Muscle of leg (tissue), 11 donors: ENCODE data around the gene KIAA0232. TPM values are rescaled to one million over a fixed set of nuclear protein-coding genes. Genes with fewer than 3 reads are reported as not detected.

Experiments used
- DNase-seq: peaks from one replicate; pipeline ENCODE4 v3.0.0; 2013
- H3K27ac ChIP-seq: one replicate; pipeline ENCODE4 v1.5.1; 2013; ENCODE audit warnings: mild to moderate bottlenecking, low read length, control low read depth
- H3K27me3 ChIP-seq: one replicate; pipeline ENCODE4 v1.6.1; 2013; ENCODE audit warnings: low read length; ENCODE audit not compliant: control insufficient read depth, insufficient read depth
- H3K36me3 ChIP-seq: one replicate; pipeline ENCODE4 v1.6.1; 2013; ENCODE audit warnings: low read length; ENCODE audit not compliant: control insufficient read depth, insufficient read depth
- H3K4me1 ChIP-seq: one replicate; pipeline ENCODE4 v1.6.1; 2013; ENCODE audit warnings: low read length; ENCODE audit not compliant: control insufficient read depth, insufficient read depth
- H3K4me3 ChIP-seq: one replicate; pipeline ENCODE4 v1.5.1; 2013; ENCODE audit warnings: low read length, control low read depth
- H3K9me3 ChIP-seq: replicated peaks from 2 replicates; pipeline ENCODE4 v1.6.1; 2013; ENCODE audit warnings: low read depth, low read length; ENCODE audit not compliant: control insufficient read depth
- WGBS: methylation state at CpG from one replicate; pipeline ENCODE4 v1.1.5; 2013; ENCODE audit warnings: missing lambda C conversion rate; ENCODE audit not compliant: insufficient coverage; 5-methylcytosine and 5-hydroxymethylcytosine counted together
- polyA plus RNA-seq, 8 donors: library from polyadenylated mRNA; unstranded; fragments of 120-200 nt; gene quantifications; one replicate each; pipeline versions ENCODE4 v1.2.1 to v1.2.3, GENCODE V29; 2013; ENCODE audit warnings: inconsistent platforms in 1 of 8, low replicate concordance in 1 of 8; ENCODE audit not compliant: insufficient read length in 8 of 8, insufficient read depth in 1 of 8
- total RNA-seq: library from RNA; stranded (reverse); fragments of 120-200 nt; gene quantifications from one replicate; pipeline ENCODE4 v1.2.4, GENCODE V29; 2013

The KIAA0232 gene
- total and polyA plus RNA-seq, 9 donors = 12.3 to 23.3 (median 20.4) TPM

GRCh38 chr4:6845574-6845973 lies 63.0 kb downstream of the KIAA0232 start:
- Histone ChIP-seq H3K27ac (no peak overlapping the region), H3K4me3 (no peak overlapping the region), H3K36me3 (peaks cover 20% of the 10 kb centered on the region), H3K9me3 (no peaks in the 10 kb centered on the region), H3K4me1 (no peaks in the 10 kb centered on the region), H3K27me3 (no peaks in the 10 kb centered on the region)
- 73% methylated on average over 4 of the region's 6 CpGs for WGBS
- no peak for DNase-seq

GRCh38 chr4:6847178-6847577 lies 64.7 kb downstream of the KIAA0232 start:
- Histone ChIP-seq H3K27ac (no peak overlapping the region), H3K4me1 (no peaks in the 10 kb centered on the region), H3K4me3 (no peak overlapping the region), H3K27me3 (no peaks in the 10 kb centered on the region), H3K36me3 (peaks cover 22% of the 10 kb centered on the region), H3K9me3 (peaks cover 2% of the 10 kb centered on the region)
- no peak for DNase-seq
- WGBS = no CpG with 5 or more reads among the region's 2 CpGs

- H3K27ac ChIP-seq = no peak overlapping the region
- no peak overlapping the region for H3K4me3 ChIP-seq
- peaks cover 24% of the 10 kb centered on the region for H3K36me3 ChIP-seq
- DNase-seq = no peak
- 92% methylated on average over 3 of the region's 3 CpGs for WGBS
- H3K27me3 ChIP-seq = no peaks in the 10 kb centered on the region
- H3K9me3 ChIP-seq = peaks cover 7% of the 10 kb centered on the region
- no peaks in the 10 kb centered on the region for H3K4me1 ChIP-seq
Observed at GRCh38 chr4:6848717-6849305, 66.3 kb downstream of the KIAA0232 start.

- Histone ChIP-seq H3K27me3 (no peaks in the 10 kb centered on the region), H3K27ac (no peak overlapping the region), H3K9me3 (peaks cover 7% of the 10 kb centered on the region), H3K36me3 (peaks cover 24% of the 10 kb centered on the region), H3K4me1 (no peaks in the 10 kb centered on the region), H3K4me3 (no peak overlapping the region)
- DNase-seq = no peak
- WGBS = no CpG with 5 or more reads among the region's 4 CpGs
Observed at GRCh38 chr4:6849691-6850090, 67.2 kb downstream of the KIAA0232 start.

- no peak overlapping the region for H3K27ac ChIP-seq
- H3K27me3 ChIP-seq = no peaks in the 10 kb centered on the region
- DNase-seq = no peak
- 100% methylated on average over 1 of the region's 5 CpGs for whole genome bisulfite sequencing
- peaks cover 2% of the 10 kb centered on the region for H3K4me1 ChIP-seq
- H3K4me3 ChIP-seq = no peak overlapping the region
- H3K36me3 ChIP-seq = peaks cover 18% of the 10 kb centered on the region
- H3K9me3 ChIP-seq = peaks cover 7% of the 10 kb centered on the region
Observed at GRCh38 chr4:6851431-6851830, 68.9 kb downstream of the KIAA0232 start.

- Histone ChIP-seq H3K4me1 (peaks cover 2% of the 10 kb centered on the region), H3K4me3 (no peak overlapping the region), H3K27me3 (no peaks in the 10 kb centered on the region), H3K27ac (no peak overlapping the region), H3K9me3 (peaks cover 7% of the 10 kb centered on the region), H3K36me3 (peaks cover 18% of the 10 kb centered on the region)
- DNase-seq = no peak
- no CpG with 5 or more reads among the region's 2 CpGs for WGBS
Observed at GRCh38 chr4:6851962-6852361, 69.4 kb downstream of the KIAA0232 start.

- H3K36me3 ChIP-seq = peaks cover 22% of the 10 kb centered on the region
- H3K4me1 ChIP-seq = peaks cover 2% of the 10 kb centered on the region
- H3K27ac ChIP-seq = no peak overlapping the region
- H3K27me3 ChIP-seq = no peaks in the 10 kb centered on the region
- peaks cover 7% of the 10 kb centered on the region for H3K9me3 ChIP-seq
- no peak overlapping the region for H3K4me3 ChIP-seq
- DNase-seq = no peak
- 88% methylated on average over 1 of the region's 1 CpG for WGBS
Observed at GRCh38 chr4:6852582-6852981, 70.1 kb downstream of the KIAA0232 start.

- Histone ChIP-seq H3K4me1 (peaks cover 2% of the 10 kb centered on the region), H3K9me3 (peaks cover 7% of the 10 kb centered on the region), H3K4me3 (no peak overlapping the region), H3K27me3 (no peaks in the 10 kb centered on the region), H3K27ac (no peak overlapping the region), H3K36me3 (peaks cover 18% of the 10 kb centered on the region)
- no peak for DNase-seq
- 86% methylated on average over 3 of the region's 7 CpGs for WGBS
Observed at GRCh38 chr4:6854098-6854744, 71.7 kb downstream of the KIAA0232 start.

GRCh38 chr4:6855692-6856297 lies 73.3 kb downstream of the KIAA0232 start:
- Histone ChIP-seq H3K4me3 (peak overlapping the region; percentile 7), H3K4me1 (peaks cover 2% of the 10 kb centered on the region)
- peak; percentile 60 for DNase-seq

GRCh38 chr4:6856391-6856790 lies 73.9 kb downstream of the KIAA0232 start:
- Histone ChIP-seq H3K27ac (peak overlapping the region; percentile 50), H3K9me3 (peaks cover 7% of the 10 kb centered on the region), H3K27me3 (no peaks in the 10 kb centered on the region), H3K36me3 (peaks cover 31% of the 10 kb centered on the region), H3K4me3 (no peak overlapping the region), H3K4me1 (peaks cover 2% of the 10 kb centered on the region)
- WGBS = no CpG with 5 or more reads among the region's 2 CpGs
- peak; percentile 80 for DNase-seq

More at GRCh38 chr4:6855692-6856297, 73.3 kb downstream of the KIAA0232 start:
- Histone ChIP-seq H3K27me3 (no peaks in the 10 kb centered on the region), H3K9me3 (peaks cover 7% of the 10 kb centered on the region), H3K27ac (peak overlapping the region; percentile 50), H3K36me3 (peaks cover 25% of the 10 kb centered on the region)
- WGBS = 64% methylated on average over 3 of the region's 11 CpGs
